IPS-18a (cell line): ENCODE data around the gene TMEM30B.
"Not testable (repeated sequence)": the region's sequence is repeated elsewhere in the genome, so short reads cannot be mapped to it uniquely, and the experiment has no call there.

Experiments used
- H3K27ac ChIP-seq: one replicate; pipeline ENCODE4 v1.5.1; 2013; ENCODE audit warnings: low read length
- H3K27me3 ChIP-seq: one replicate; pipeline ENCODE4 v1.6.1; 2013; ENCODE audit warnings: mild to moderate bottlenecking, low read length; ENCODE audit not compliant: control insufficient read depth, insufficient read depth
- H3K36me3 ChIP-seq: one replicate; pipeline ENCODE4 v1.6.1; 2013; ENCODE audit warnings: low read depth, low read length; ENCODE audit not compliant: control insufficient read depth
- H3K4me1 ChIP-seq: one replicate; pipeline ENCODE4 v1.6.1; 2013; ENCODE audit warnings: low read depth, low read length; ENCODE audit not compliant: control insufficient read depth
- H3K4me3 ChIP-seq: one replicate; pipeline ENCODE4 v1.5.1; 2013; ENCODE audit warnings: low read length
- H3K9ac ChIP-seq: one replicate; pipeline ENCODE4 v1.6.1; 2013; ENCODE audit warnings: mild to moderate bottlenecking, low read length, moderate library complexity
- H3K9me3 ChIP-seq: one replicate; pipeline ENCODE4 v1.6.1; 2013; ENCODE audit warnings: low read depth, low read length; ENCODE audit not compliant: control insufficient read depth

The TMEM30B gene

DNA sequence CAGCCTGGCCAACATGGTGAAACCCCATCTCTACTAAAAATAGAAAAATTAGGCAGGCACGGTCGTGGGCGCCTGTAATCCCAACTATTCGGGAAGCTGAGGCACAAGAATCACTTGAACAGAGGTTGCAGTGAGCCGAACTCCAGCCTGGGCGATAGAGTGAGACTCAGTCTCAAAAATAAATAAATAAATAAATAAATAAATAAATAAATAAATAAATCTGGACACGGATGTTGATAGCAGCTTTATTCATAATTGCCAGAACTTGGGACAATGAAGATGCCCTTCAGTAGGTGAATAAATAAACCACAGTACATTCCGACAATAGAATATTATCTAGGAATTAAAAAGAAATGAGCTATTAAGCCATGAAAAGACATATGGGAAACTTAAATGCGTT is 31.1 kb downstream of the TMEM30B start:
- Histone ChIP-seq H3K9me3 (no peaks in the 10 kb centered on the region), H3K4me1 (peaks cover 6% of the 10 kb centered on the region), H3K27me3 (peaks cover 17% of the 10 kb centered on the region), H3K9ac (no peak overlapping the region), H3K4me3 (no peak overlapping the region), H3K36me3 (no peaks in the 10 kb centered on the region), H3K27ac (no peak overlapping the region)

DNA sequence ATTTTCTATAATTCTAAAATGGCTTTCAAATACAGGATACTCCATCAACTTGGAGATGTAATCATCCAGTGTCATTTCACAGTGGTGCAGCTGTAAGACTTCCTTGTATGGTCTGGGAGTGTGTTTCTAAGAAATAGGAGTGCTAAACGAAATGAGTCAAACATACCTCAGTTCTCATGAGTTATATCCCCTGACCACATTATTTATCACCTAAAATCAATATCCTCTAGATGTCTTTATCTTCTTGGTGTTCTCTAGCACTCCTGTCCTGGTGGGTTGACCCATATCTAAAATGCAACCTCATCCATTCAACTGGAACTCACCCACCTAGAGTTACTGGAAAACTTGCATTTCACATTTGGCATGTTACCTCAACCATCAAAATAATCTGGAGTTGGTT is 33.2 kb downstream of the TMEM30B start:
- Histone ChIP-seq H3K9ac (no peak overlapping the region), H3K9me3 (no peaks in the 10 kb centered on the region), H3K27ac (no peak overlapping the region), H3K4me1 (peaks cover 3% of the 10 kb centered on the region), H3K4me3 (no peak overlapping the region), H3K36me3 (no peaks in the 10 kb centered on the region), H3K27me3 (no peaks in the 10 kb centered on the region)

DNA sequence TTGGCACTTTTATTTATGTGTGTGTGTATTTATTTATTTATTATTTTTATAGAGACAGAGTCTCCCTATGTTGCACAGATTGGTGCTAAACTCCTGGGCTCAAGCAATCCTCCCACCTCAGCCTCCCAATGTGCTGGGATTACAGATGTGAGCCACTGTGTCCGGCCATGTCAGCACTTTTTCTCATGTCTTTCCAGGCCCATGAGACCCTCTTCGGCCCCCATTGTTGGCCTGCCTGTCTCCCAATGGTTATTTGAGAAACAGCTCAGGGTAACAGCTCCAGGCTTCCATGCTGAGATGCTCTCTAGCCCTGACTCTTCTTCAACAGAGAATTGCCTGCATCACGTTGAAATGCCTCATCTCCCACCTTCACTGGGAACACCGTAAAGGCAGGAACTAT is 34.4 kb downstream of the TMEM30B start:
- Histone ChIP-seq H3K9ac (no peak overlapping the region), H3K36me3 (no peaks in the 10 kb centered on the region), H3K9me3 (no peaks in the 10 kb centered on the region), H3K4me1 (peaks cover 3% of the 10 kb centered on the region), H3K27ac (no peak overlapping the region), H3K27me3 (no peaks in the 10 kb centered on the region), H3K4me3 (no peak overlapping the region)

DNA sequence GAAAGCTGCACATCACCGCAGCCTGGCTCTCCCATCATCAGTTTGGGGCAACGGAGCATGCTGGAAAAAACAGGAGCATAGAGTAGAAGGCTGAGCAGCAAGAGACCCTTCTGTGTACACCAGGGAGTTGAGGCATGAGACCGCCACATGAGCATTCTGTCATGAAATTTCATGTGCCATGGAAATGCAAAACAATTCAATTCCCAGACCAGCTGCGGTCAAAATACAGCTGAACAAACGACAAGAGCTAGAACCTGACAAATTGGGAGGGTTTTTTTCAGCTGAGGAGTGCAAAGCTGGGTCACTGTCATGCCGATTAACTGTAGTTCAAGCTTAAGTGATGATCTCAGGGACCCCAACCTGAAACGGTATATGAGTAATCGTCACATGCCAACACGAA is 37.1 kb downstream of the TMEM30B start:
- no peak overlapping the region for H3K9ac ChIP-seq
- no peak overlapping the region for H3K4me3 ChIP-seq
- peaks cover 13% of the 10 kb centered on the region for H3K9me3 ChIP-seq
- no peaks in the 10 kb centered on the region for H3K36me3 ChIP-seq
- peaks cover 9% of the 10 kb centered on the region for H3K4me1 ChIP-seq
- H3K27me3 ChIP-seq, result no peaks in the 10 kb centered on the region
- no peak overlapping the region for H3K27ac ChIP-seq

DNA sequence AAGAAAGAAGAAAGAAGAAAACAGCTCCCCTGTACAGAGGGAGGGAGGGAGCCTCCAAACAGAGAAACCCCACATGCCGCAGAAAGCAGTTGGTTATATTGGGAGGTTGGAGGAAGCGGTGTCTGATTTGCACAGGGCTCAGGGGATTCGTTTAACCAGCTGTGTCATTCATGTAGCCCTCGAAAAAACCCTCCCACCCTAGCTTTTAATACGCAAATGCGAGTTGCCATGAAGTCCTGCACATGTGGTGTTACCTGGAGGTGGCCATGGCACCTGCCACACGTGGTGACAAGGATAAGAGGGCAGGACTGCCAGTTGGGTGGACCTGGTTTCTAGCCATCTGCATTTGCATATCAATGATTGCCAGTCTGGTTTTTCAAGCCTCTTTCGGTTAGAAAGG is 40.9 kb downstream of the TMEM30B start:
- Histone ChIP-seq H3K9ac (no peak overlapping the region), H3K4me3 (no peak overlapping the region), H3K27me3 (no peaks in the 10 kb centered on the region), H3K27ac (no peak overlapping the region), H3K9me3 (peaks cover 13% of the 10 kb centered on the region), H3K4me1 (peaks cover 32% of the 10 kb centered on the region), H3K36me3 (no peaks in the 10 kb centered on the region)

DNA sequence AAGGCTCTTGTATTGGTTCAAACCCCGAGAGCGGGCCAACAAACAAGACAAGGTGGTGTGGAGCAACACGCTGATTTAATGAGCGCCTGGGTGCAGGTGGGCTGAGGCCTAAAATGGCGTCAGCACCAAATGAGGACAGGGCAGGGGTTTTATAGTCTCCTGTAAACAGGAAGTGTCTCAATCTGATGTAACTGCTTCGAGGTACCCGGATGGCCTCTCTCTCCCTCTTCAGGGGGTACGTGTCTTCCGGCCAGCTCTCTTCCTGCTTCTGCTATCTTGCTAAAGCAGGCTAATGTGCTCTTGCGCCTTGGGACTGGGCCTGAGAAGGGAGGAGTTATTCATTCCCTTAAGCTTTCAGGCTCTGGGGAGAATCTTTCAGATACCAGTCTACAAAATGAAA is 41.9 kb downstream of the TMEM30B start:
- not testable (repeated sequence) for H3K4me3 ChIP-seq, H3K36me3 ChIP-seq, H3K27me3 ChIP-seq
- H3K9me3 ChIP-seq, result peaks cover 13% of the 10 kb centered on the region
- H3K27ac ChIP-seq, result peak overlapping the region; percentile 70
- H3K9ac ChIP-seq, result peak overlapping the region; percentile 24
- peaks cover 30% of the 10 kb centered on the region for H3K4me1 ChIP-seq

DNA sequence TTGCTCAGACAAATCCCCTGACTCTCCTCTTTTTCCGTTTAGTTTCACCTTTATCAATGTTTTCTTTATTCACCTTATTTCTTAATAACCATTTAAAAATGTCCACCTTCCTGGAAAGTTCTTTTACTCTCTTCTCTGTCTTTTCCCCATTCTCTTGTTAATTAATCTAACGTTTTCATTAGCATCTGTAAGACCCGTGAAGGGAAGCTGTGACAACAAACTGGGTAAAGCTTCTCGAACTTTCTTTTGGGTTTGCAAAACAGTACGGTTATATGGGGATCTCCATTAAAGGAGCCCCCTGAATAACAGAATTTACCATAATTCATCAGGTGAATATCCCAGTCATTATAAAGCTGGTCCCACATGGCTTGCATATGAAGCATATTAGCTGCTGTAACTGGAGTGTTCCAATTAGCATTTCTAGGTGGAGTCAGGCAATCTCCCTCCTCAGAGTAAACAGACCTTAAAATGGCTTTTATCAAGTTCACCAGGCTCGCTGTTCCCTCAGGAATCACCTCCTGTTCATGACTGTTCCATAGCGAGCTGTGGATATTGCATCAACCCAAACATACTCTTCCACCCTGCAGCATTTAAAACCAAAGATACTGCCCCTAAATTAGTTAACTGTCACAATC is 42.4 kb downstream of the TMEM30B start:
- Histone ChIP-seq H3K4me1 (peaks cover 30% of the 10 kb centered on the region), H3K27me3 (no peaks in the 10 kb centered on the region), H3K4me3 (peak overlapping the region; percentile 8), H3K27ac (peak overlapping the region; percentile 70), H3K9ac (peak overlapping the region; percentile 24), H3K9me3 (peaks cover 13% of the 10 kb centered on the region), H3K36me3 (no peaks in the 10 kb centered on the region)

DNA sequence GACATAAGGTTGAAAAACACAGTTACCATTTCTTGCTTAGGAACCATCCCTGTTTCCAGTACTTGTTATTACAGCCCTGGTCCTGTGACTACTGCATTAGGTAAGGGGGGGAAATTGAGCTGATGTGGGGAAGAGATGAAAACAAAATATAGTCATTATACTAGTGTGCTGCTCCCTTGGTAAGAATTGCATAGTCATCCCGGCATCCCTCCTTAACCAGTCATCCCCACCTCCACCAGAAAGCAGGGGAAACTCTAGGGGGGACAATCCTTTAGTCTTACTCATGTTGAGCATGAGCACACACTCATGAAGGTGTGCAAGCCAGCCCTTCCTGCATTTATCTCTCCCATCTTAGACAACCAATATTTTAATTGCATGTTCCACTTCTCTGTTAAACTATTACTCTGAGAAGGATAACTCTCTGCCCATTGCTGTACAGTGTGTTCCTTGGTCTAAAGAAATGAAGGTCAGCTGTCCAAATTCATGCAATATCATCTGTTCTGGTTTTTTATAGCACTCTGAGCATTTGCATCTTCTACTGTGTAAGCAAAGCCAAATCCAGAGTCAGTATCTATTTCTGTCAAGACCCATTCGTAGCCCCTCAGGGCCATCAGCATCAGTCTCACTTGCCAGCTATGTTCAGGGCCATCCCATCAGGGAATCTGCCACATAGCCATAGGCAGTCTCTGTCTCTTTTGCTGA is 46.8 kb downstream of the TMEM30B start:
- H3K9ac ChIP-seq, result no peak overlapping the region
- H3K36me3 ChIP-seq, result no peaks in the 10 kb centered on the region
- peaks cover 28% of the 10 kb centered on the region for H3K4me1 ChIP-seq
- no peaks in the 10 kb centered on the region for H3K27me3 ChIP-seq
- H3K4me3 ChIP-seq, result no peak overlapping the region
- no peaks in the 10 kb centered on the region for H3K9me3 ChIP-seq
- no peak overlapping the region for H3K27ac ChIP-seq

DNA sequence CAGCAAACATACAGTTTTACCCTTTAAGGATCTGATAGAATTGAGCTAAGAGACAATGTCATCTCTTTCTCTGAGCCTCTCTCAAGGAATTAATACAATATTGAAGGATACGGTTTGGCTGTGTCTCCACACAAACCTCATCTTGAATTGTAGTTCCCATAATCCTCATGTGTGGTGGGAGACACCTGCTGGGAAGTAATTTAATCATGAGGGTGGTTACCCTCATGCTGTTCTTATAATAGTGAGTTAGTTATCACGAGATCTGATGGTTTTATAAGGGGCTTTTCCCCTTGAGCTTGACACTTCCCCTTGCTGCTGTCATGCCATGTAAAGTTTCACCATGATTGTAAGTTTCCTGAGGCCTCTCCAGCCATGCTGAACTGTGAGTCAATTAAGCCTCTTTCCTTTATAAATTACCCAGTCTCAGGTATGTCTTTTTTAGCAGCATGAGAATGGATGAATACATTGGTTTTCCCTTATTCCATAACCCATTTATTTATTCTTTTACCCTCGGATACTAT is 47.6 kb downstream of the TMEM30B start:
- no peaks in the 10 kb centered on the region for H3K27me3 ChIP-seq
- H3K9ac ChIP-seq, result no peak overlapping the region
- H3K4me3 ChIP-seq, result no peak overlapping the region
- H3K9me3 ChIP-seq, result no peaks in the 10 kb centered on the region
- no peak overlapping the region for H3K27ac ChIP-seq
- no peaks in the 10 kb centered on the region for H3K36me3 ChIP-seq
- H3K4me1 ChIP-seq, result peaks cover 23% of the 10 kb centered on the region

DNA sequence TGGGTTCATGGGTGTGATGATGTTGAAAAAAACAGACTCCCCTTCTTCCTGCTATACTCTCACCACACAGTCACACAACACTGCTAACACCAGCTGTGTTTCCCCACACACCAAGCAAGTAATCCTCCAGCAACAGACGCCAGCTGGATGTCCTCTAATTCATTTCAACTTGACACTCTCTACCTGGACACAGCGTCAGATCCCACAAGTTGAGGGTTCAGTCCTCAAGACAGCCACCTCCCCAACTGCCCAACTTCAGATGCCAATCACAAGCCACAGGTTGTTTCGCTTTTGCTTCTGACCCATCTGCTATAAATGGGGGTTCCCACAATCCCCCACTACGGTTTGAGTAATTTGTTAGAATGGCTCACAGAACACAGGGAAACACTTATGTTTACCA is 49.3 kb downstream of the TMEM30B start:
- H3K4me3 ChIP-seq, result no peak overlapping the region
- H3K4me1 ChIP-seq, result peaks cover 7% of the 10 kb centered on the region
- H3K9me3 ChIP-seq, result no peaks in the 10 kb centered on the region
- H3K9ac ChIP-seq, result no peak overlapping the region
- H3K36me3 ChIP-seq, result no peaks in the 10 kb centered on the region
- H3K27me3 ChIP-seq, result no peaks in the 10 kb centered on the region
- no peak overlapping the region for H3K27ac ChIP-seq

DNA sequence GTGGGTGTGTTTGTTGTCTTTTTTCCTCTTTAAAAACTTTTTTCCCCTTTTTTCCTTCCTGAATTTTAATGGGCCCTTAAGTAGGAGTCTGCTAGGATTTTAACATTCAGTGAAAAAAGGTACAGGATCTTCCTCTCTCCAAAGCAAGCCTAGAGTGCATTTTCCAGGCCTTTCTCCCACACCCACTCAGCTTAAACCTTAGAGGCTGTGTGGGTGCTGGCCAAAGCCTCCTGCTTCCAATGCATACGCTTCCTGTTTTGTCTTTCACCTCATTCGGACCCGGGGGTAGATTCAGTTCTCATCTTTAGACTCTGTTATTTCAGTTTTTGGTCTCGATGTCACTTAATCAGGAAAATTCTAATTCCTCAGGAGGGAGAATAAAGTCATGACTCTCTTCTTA is 51.2 kb downstream of the TMEM30B start:
- Histone ChIP-seq H3K9ac (no peak overlapping the region), H3K4me1 (peaks cover 6% of the 10 kb centered on the region), H3K27me3 (no peaks in the 10 kb centered on the region), H3K36me3 (no peaks in the 10 kb centered on the region), H3K4me3 (no peak overlapping the region), H3K9me3 (no peaks in the 10 kb centered on the region), H3K27ac (no peak overlapping the region)

DNA sequence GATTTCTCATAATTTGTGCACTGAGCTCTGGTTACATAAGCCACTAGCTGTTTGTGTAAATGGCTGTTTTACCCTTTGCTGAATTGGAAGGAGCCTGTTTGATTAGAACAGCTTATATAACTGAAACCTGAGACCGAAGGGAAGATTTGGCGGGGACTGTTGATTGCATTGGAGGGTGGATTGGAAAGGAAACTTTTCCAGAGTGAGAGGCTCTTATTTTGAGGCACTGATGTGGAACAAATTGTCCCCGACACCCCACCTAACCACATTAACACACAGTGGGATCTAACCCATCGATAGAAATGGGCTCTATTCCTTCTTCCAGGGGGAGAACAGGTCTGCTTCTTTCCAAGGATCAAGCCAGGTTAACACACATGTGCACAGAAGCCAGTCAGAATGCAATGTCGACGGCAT is 51.7 kb downstream of the TMEM30B start:
- Histone ChIP-seq H3K4me3 (no peak overlapping the region), H3K36me3 (no peaks in the 10 kb centered on the region), H3K9me3 (no peaks in the 10 kb centered on the region), H3K9ac (no peak overlapping the region), H3K27ac (no peak overlapping the region), H3K4me1 (peaks cover 6% of the 10 kb centered on the region), H3K27me3 (no peaks in the 10 kb centered on the region)
